Neural cell (in vitro differentiated cells): ENCODE data around the gene ENPP5. TPM values are rescaled to one million over a fixed set of nuclear protein-coding genes. Genes with fewer than 3 reads are reported as not detected.

Experiments
- H2AFZ ChIP-seq: fragments of 200-600, 300-800 bp; sonication (generic), shearing (Covaris generic); 2 replicates; pipeline ENCODE4 v1.6.0; 2014; ENCODE audit warnings: low read depth, mild to moderate bottlenecking, antibody characterized with exemption, low read length, moderate library complexity
- H3F3A ChIP-seq: fragments of 200-600 bp; shearing (Covaris generic); 2 replicates; pipeline ENCODE4 v1.6.1; 2016; ENCODE audit warnings: mild to moderate bottlenecking, moderate library complexity, mixed read lengths, antibody characterized with exemption, low read length; ENCODE audit not compliant: insufficient read depth, poor library complexity, severe bottlenecking
- H3K27ac ChIP-seq: fragments of 200-600, 300-800 bp; sonication (generic), shearing (Covaris generic); 2 replicates; pipeline ENCODE4 v1.5.1; 2014; ENCODE audit warnings: mild to moderate bottlenecking, low read length, moderate library complexity
- H3K27me3 ChIP-seq: fragments of 300-800, 200-600 bp; sonication (generic), shearing (Covaris generic); 2 replicates; pipeline ENCODE4 v1.6.0; 2014; ENCODE audit warnings: mild to moderate bottlenecking, low read depth, low read length, moderate library complexity; ENCODE audit not compliant: insufficient read depth
- H3K36me3 ChIP-seq: fragments of 300-800, 200-600 bp; sonication (generic), shearing (Covaris generic); 2 replicates; pipeline ENCODE4 v1.5.1; 2014; ENCODE audit warnings: mild to moderate bottlenecking, antibody characterized with exemption, low read length, moderate library complexity; ENCODE audit not compliant: insufficient read depth
- H3K4me2 ChIP-seq: fragments of 300-800, 200-600 bp; sonication (generic), shearing (Covaris generic); 2 replicates; pipeline ENCODE4 v1.6.0; 2014; ENCODE audit warnings: mild to moderate bottlenecking, low read length
- H3K4me3 ChIP-seq: fragments of 300-800, 200-600 bp; sonication (generic), shearing (Covaris generic); 2 replicates; pipeline ENCODE4 v1.5.1; 2014; ENCODE audit warnings: mild to moderate bottlenecking, low read length, moderate library complexity
- H3K79me2 ChIP-seq: fragments of 200-600 bp; shearing (Covaris generic); replicated peaks from 2 replicates; pipeline ENCODE4 v1.6.0; 2014; ENCODE audit warnings: mild to moderate bottlenecking, low read length, moderate library complexity; ENCODE audit not compliant: insufficient read depth
- H3K9ac ChIP-seq: fragments of 300-800, 200-600 bp; sonication (generic), shearing (Covaris generic); 2 replicates; pipeline ENCODE4 v1.6.1; 2016; ENCODE audit warnings: mild to moderate bottlenecking, low read length, mixed read lengths
- H3K9me2 ChIP-seq: fragments of 200-600 bp; shearing (Covaris generic); 2 replicates; pipeline ENCODE4 v1.6.1; 2016; ENCODE audit warnings: mild to moderate bottlenecking, low read length, mixed read lengths; ENCODE audit not compliant: insufficient read depth
- H3K9me3 ChIP-seq: fragments of 200-600, 300-800 bp; sonication (generic), shearing (Covaris generic); 2 replicates; pipeline ENCODE4 v1.6.1; 2016; ENCODE audit warnings: mild to moderate bottlenecking, mixed run types, low read length, moderate library complexity, mixed read lengths
- H4K20me1 ChIP-seq: fragments of 200-600 bp; shearing (Covaris generic); 2 replicates; pipeline ENCODE4 v1.6.1; 2016; ENCODE audit warnings: mild to moderate bottlenecking, mixed run types; ENCODE audit not compliant: insufficient read depth
- CTCF ChIP-seq: fragments of 450-650 bp; IDR thresholded peaks from 2 replicates; pipeline ENCODE4 v1.5.1; 2014; ENCODE audit warnings: antibody characterized with exemption, mild to moderate bottlenecking, moderate library complexity; ENCODE audit not compliant: poor library complexity, severe bottlenecking
- EP300 ChIP-seq: fragments of 450-650 bp; conservative IDR thresholded peaks from 2 replicates; pipeline ENCODE4 v1.6.1; 2014; ENCODE audit warnings: antibody characterized with exemption, mild to moderate bottlenecking, moderate library complexity; ENCODE audit not compliant: poor library complexity, severe bottlenecking
- EZH2 ChIP-seq: fragments of 200-600, 300-800 bp; shearing (Covaris generic), sonication (generic); IDR thresholded peaks from 2 replicates; pipeline ENCODE4 v1.6.1; 2014; ENCODE audit warnings: antibody characterized with exemption, low read length, borderline replicate concordance, mild to moderate bottlenecking; ENCODE audit not compliant: insufficient read depth, poor library complexity, severe bottlenecking
- MXI1 ChIP-seq: fragments of 450-650 bp; conservative IDR thresholded peaks from 2 replicates; pipeline ENCODE4 v1.6.1; 2014; ENCODE audit warnings: antibody characterized with exemption, mild to moderate bottlenecking; ENCODE audit not compliant: poor library complexity, severe bottlenecking
- POLR2AphosphoS5 ChIP-seq: IDR thresholded peaks from 2 replicates; pipeline ENCODE4 v1.6.1; 2012
- RAD21 ChIP-seq: fragments of 450-650 bp; conservative IDR thresholded peaks from 2 replicates; pipeline ENCODE4 v1.6.1; 2014; ENCODE audit warnings: antibody characterized with exemption, mild to moderate bottlenecking, moderate library complexity
- REST ChIP-seq: IDR thresholded peaks from 2 replicates; pipeline ENCODE4 v1.6.1; 2012; ENCODE audit warnings: borderline replicate concordance
- SMC3 ChIP-seq: fragments of 450-650 bp; conservative IDR thresholded peaks from 2 replicates; pipeline ENCODE4 v1.6.1; 2014; ENCODE audit warnings: antibody characterized with exemption, mild to moderate bottlenecking, moderate library complexity; ENCODE audit not compliant: poor library complexity
- TAF1 ChIP-seq: IDR thresholded peaks from 2 replicates; pipeline ENCODE4 v1.6.1; 2012; ENCODE audit warnings: low read depth
- polyA plus RNA-seq: library from polyadenylated mRNA; depleted of rRNA; stranded (reverse); fragments of >200 nt; gene quantifications from 2 replicates; pipeline ENCODE4 v1.2.3, GENCODE V29; 2014

ENPP5 gene
- polyA plus RNA-seq, 1 donor from 2014 or later = 1.1 TPM

GRCh38 chr6:46208303-46208702, 37.5 kb upstream of the ENPP5 start:
- Histone ChIP-seq H3K36me3 (no peaks in the 10 kb centered on the region), H2AFZ (no peak overlapping the region), H3F3A (no peaks in the 10 kb centered on the region), H3K9me3 (no peaks in the 10 kb centered on the region), H4K20me1 (no peaks in the 10 kb centered on the region), H3K9me2 (no peaks in the 10 kb centered on the region), H3K4me2 (no peak overlapping the region), H3K9ac (no peak overlapping the region), H3K27ac (no peak overlapping the region), H3K4me3 (no peak overlapping the region), H3K79me2 (no peaks in the 10 kb centered on the region), H3K27me3 (no peaks in the 10 kb centered on the region)
- TF ChIP-seq EP300 (peak; percentile 43), MXI1 (no peak)

- no peak overlapping the region for H3K4me2 ChIP-seq
- H3K9me2 ChIP-seq = no peaks in the 10 kb centered on the region
- no peak overlapping the region for H3K9ac ChIP-seq
- no peaks in the 10 kb centered on the region for H3K27me3 ChIP-seq
- no peaks in the 10 kb centered on the region for H3K79me2 ChIP-seq
- TF ChIP-seq SMC3 (no peak), POLR2AphosphoS5 (no peak), RAD21 (no peak), TAF1 (no peak), CTCF (no peak), EP300 (no peak), REST (no peak), MXI1 (no peak), EZH2 (no peak)
- no peak overlapping the region for H3K4me3 ChIP-seq
- H3K27ac ChIP-seq = no peak overlapping the region
- H3F3A ChIP-seq = no peaks in the 10 kb centered on the region
- no peaks in the 10 kb centered on the region for H3K36me3 ChIP-seq
- no peak overlapping the region for H2AFZ ChIP-seq
- no peaks in the 10 kb centered on the region for H3K9me3 ChIP-seq
- H4K20me1 ChIP-seq = no peaks in the 10 kb centered on the region
Measured at GRCh38 chr6:46207174-46207573, 36.4 kb upstream of the ENPP5 start.
